Epithelial cell of esophagus (primary cell): ENCODE results near the gene TRAPPC1.

Experiments
- DNase-seq: peaks from one replicate; pipeline ENCODE4 v3.0.0; 2010; ENCODE audit warnings: low read depth
- H3K4me3 ChIP-seq: 2 replicates; pipeline ENCODE4 v1.5.1; 2011; ENCODE audit warnings: mild to moderate bottlenecking, low read length, control low read depth
- CTCF ChIP-seq: IDR thresholded peaks from 2 replicates; pipeline ENCODE4 v1.5.1; 2011; ENCODE audit warnings: low read depth, mild to moderate bottlenecking, low read length, control low read depth, inconsistent platforms; ENCODE audit not compliant: insufficient read depth; ENCODE audit errors: missing control alignments

Gene TRAPPC1

DNA sequence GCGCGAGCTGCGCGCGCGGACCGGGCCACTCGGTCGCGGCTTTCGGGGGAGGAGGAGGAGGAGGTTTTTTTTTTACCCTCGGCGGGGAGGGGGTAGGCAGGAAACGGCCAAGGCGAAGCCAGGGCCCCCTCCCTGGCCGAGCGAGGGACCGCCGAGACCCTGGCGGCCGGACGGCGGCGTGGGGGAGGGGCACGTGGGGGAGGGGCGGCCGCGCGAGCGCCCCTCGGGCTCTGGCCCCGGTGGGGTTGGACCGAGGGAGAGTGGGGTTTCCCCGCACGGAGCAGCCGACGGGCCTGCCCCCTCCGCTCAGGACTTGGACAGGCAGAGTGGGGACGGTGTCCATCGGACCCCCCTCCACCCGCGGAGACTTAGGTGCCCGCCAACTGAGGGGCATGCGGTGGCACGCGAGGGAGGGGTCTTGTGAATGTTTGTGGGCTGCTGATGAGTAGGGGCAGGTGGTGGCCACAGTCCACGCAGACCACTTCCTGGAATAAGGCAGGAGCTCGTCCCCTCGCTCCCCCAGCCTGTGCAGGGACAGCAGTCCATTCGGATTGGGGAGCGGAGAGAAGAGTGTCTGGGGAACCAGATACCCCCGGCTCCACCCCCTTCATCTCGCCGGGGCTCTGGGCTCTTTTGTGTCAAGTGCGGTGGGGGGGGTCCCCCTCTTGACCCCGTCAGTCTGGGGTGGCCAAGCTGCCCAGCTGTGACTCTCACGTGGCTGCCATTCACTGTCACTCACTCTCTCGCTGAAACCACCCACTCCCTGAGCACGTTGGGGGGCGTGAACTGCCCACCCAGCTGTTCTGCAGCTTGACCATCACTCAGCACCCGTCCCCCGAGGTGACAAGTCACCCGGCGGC lies 46.1 kb downstream of the TRAPPC1 start:
- H3K4me3 ChIP-seq = peak overlapping the region; percentile 82
- TF ChIP-seq CTCF = no peak
- DNase-seq = no peak

- DNase-seq = no peak
- peak overlapping the region; percentile 82 for H3K4me3 ChIP-seq
- TF ChIP-seq CTCF = no peak
These were observed 47.0 kb downstream of the TRAPPC1 start for GRCh38 chr17:7884581-7885366.

DNA sequence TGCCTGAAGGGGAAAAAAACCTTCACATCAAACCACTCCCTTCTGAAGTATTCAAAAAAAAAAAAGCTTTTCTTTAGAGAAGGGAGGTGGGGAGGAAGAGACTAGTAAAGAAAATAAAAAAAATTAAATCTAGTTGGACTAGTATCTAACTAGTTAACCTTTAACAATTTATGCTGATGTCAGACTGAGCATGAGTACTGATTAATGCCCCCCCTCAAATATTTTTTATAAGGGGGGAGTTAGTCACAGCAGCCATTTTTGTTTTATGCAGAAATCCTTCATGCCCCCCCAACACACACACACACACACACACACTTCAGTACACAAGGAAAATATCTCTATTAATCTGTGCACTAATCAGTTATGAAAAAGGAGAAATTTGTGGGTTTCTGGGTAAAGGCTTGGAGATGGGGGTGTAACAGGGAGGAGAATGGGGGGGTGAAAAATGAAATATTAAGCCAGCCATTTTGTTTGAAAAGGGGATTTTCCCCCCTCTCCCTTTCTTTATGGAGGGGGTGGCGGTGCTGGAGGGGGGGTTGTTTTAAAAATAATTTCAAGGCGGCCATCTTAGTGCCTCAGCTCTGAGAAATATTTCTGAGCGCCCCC lies 47.9 kb downstream of the TRAPPC1 start:
- no peak for TF ChIP-seq CTCF
- no peak for DNase-seq
- peak overlapping the region; percentile 54 for H3K4me3 ChIP-seq

DNA sequence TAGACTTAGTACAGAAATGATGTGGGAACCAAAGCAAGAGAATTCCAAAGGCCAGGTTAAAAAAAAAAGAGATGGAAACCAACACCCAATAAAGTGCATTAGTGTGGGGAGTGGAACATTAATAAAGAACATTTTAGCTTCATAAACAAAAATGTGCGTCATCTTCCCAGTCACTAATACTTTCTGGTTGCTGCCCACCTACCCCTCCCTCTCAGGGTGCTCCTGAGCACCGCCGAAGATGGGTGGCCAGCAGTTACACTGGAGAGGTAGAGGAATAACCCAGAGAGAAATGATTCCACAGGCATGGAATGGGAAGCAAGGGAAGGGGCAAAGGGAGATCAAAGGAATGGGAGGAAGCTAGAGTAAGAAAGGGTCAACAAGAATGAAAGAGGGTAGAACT lies 49.1 kb downstream of the TRAPPC1 start:
- no peak overlapping the region for H3K4me3 ChIP-seq
- no peak for DNase-seq
- TF ChIP-seq CTCF = no peak

GRCh38 chr17:7882068-7882467 lies 49.7 kb downstream of the TRAPPC1 start:
- no peak for DNase-seq
- no peak overlapping the region for H3K4me3 ChIP-seq
- no peak for TF ChIP-seq CTCF

GRCh38 chr17:7881276-7882054 lies 50.3 kb downstream of the TRAPPC1 start:
- no peak for DNase-seq
- no peak for TF ChIP-seq CTCF
- no peak overlapping the region for H3K4me3 ChIP-seq
